Activated naive CD8-positive, alpha-beta T cell treated with anti-CD3 and anti-CD28 coated beads, Interleukin-2, amount 50 U/mL, for 16 hours (primary cell): Measurements from ENCODE around the gene GALNT15.

ENCODE experiments used
- DNase-seq: peaks from one replicate; pipeline ENCODE4 v3.0.0-alpha.2; 2020; ENCODE audit warnings: low read depth, low spot score

GALNT15 gene

DNA sequence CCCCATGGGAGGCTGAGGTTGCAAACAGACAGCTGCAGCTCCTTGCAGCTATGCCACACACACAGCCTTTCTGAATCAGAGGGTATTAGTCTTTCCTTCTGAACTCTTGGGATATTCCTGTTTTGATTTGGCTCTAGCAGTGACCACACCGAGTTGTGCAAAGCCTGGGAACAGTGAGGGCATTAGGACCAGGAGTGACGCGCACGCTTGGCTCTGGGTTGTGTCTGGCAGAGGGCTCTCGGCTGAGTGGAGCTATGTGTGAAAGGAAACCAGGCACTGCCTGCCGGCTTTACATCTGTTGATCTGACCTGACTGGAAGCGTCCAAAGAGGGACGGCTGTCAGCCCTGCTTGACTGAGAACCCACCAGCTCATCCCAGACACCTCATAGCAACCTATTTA, at the start of gene GALNT15:
TSS of gene GALNT15 (plus strand) at position 292 of the 400 bp plus-strand sequence. CDS start 472 bp downstream, outside the sequence.
- no peak for DNase-seq

DNA sequence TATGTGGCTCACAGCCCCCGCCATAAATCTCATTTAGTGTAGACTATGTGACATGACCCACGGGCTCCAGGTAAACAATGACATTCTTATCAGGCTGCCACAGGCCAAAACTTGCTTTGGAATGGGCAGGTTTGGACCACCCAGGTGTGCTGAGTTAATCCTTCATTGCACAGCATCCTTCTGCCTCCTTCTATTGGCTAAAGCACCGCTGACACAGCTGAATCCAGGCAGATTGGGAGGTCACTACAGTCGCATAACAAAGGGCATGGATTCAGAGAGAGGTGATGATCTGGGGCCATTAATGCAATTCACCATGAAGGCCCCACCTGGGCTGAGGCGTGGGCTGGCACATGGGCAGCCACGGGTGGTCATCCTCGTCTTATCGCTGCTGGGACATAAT, 47.8 kb upstream of the GALNT15 start:
- DNase-seq = no peak

DNA sequence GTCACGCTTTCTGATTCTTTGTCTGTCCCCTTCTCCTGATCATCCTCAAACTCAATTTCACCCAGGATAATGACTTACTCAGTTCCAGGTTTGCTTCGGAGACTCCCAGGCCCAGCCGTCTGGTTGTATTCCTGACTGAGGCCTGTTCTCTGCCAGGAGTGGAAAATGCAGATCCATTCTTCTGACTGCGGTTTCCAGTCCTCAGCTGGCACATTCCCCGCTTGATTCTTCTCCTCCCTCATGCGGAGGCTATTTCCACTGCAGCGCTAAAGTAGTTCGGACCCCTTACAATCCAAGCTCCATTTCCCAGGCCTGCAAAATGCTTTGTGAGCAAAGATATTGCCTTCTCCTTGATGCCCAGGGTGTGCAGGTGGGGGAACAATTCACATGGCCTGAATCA, 47.2 kb upstream of the GALNT15 start:
- DNase-seq = no peak

GRCh38 chr3:16130066-16130465, 44.4 kb upstream of the GALNT15 start:
- DNase-seq = no peak

GRCh38 chr3:16132190-16132589, 42.3 kb upstream of the GALNT15 start:
- DNase-seq = no peak

- no peak for DNase-seq
Observed at GRCh38 chr3:16132928-16133327, 41.6 kb upstream of the GALNT15 start.

DNA sequence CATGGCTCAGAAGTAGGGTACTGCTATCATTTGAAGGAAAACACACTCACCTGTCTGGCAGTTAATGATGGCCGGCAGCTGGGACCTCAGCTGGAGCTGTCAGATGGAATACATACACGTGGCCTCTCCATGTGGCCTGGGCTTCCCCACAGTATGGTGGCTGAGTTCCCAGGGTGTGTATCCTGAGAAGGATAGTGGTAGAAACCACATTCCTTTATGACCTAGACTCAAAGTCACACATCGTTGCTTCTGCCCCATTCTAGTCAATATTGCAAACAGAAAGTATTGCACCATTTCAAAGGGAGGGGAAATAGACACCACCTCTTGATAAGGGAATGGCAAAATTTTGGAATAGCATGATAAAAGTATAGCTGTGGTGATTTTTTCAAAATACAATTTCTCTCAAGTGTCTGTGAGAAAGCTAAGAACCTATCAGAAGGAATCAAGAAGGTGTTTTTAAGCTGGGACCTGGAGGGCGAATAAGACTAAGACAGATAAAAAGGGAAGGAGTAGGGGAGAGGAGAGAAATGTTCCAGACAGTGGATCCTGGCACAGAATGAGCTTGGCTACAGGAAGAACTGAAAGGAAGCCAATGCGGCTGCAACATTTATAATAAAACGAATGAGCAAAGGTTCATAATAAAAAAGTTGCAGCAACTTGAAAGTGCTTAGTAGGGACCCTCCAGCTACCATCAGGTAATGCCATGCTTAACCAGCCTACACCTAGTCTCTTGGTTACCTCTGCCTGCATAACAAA, 40.1 kb upstream of the GALNT15 start:
- no peak for DNase-seq

GRCh38 chr3:16136055-16136454, 38.4 kb upstream of the GALNT15 start:
- DNase-seq = no peak

DNA sequence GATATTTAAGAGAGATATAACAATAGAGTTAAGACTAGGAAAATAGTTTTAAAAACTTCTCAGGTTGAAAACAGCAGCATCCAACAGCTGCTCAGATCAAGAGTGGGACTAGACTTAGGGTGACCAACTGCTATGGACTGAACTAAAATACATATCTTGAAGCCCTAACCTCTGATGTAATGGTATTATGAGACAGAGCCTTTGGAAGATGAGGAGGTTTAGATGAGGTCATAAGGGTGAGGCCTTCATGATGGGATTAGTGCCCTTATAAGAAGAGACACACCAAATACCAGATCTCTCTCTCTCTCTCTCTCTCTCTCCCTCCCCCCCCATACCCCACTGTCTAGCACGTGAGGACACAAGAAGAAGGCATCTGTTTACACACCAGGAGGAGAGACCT, 37.4 kb upstream of the GALNT15 start:
- no peak for DNase-seq

- DNase-seq = no peak
Observed at GRCh38 chr3:16137977-16138376, 36.5 kb upstream of the GALNT15 start.

DNA sequence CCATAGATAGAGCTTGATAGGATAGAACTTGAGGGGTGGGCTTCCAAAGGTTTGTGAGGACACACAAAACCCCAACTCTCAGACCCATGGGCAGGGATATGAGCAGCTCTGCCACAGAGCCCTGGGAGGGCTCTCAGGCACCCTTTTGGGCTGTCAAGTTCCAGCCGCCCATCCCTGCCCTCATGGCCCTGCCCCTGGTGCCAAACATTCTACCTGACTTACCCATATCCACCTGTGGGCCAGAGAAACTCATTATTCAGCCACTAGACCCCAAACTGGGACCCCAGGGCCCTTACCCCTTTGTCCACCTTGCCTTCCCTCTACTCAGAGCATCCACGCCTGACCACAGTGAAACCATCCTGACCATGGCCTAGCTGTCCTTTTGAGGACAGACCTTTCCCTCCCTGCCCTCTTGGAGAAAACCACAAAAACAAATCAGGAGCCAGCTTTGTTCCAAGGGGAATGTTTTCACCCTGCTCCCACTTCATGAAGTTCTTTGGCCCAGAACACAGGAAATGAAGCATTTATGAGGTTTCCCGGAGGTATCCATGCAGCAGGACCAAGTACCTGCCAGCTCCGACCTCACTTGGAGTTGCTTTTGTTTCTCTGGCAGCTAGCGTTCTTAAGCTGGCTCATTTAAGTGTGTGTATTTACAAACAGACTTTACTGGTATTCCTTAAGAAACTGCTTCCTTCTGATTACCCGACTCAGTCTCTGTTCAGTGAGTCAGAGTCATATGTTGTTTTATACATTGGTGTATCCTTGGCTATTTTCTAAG, 34.2 kb upstream of the GALNT15 start:
- DNase-seq = no peak

GRCh38 chr3:16140894-16141285, 33.6 kb upstream of the GALNT15 start:
- no peak for DNase-seq

- no peak for DNase-seq
Observed at GRCh38 chr3:16142350-16143025, 32.0 kb upstream of the GALNT15 start.

- DNase-seq = no peak
Observed at GRCh38 chr3:16143861-16144447, 30.5 kb upstream of the GALNT15 start.

- no peak for DNase-seq
Observed at GRCh38 chr3:16145176-16145575, 29.3 kb upstream of the GALNT15 start.

DNA sequence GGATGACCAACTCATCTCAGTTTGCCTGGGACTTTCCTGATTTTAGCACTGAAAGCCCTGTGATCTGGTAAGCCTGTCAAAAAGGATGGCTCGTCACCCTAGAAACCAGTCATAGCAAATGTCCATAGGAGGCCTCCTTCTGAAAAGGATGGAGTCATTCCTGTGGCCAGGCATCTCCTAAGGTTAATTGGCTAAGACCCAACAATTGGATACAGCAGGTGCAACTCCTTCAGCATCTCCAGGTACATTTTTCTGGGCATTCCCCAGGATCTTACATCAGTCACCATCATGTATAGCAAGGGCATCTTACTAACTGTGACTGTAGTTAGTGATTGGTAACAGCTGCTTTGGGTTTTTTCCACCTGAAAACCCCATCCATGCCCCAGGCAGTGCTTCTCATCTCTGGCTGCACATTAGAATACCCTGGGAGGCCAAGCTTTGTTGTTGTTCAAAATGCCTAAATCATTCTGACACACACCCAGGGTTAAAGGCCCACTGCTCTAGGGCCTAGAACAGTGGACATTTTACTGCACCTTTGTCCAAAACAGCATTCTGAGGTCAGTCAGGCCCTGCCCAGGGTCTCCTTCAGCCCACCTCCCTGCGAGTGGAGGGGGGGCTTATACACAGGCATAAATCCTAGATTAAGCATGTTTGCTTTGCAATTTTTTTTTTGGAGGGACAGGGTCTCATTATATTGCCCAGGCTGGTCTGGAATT, 28.3 kb upstream of the GALNT15 start:
- no peak for DNase-seq

- no peak for DNase-seq
Observed at GRCh38 chr3:16147220-16147994, 27.1 kb upstream of the GALNT15 start.

DNA sequence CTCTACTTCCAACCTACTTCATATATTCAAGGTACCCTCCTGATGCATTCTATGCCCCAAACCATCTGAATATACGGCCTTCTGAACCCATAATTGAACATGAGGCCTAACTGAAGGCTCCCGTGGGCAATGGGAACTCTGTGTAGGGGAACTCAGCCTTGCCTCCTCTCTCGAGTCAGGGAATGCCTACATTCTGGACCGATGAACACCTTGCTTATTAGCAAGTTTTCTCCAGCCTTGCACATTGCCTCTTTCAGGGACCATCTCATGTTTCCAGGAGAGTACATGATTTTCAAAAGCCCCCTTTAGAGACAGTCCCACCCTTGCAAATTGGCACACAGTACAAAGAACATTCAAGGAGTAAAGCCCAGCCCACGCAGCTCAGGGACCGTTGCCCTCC, 26.3 kb upstream of the GALNT15 start:
- no peak for DNase-seq

DNA sequence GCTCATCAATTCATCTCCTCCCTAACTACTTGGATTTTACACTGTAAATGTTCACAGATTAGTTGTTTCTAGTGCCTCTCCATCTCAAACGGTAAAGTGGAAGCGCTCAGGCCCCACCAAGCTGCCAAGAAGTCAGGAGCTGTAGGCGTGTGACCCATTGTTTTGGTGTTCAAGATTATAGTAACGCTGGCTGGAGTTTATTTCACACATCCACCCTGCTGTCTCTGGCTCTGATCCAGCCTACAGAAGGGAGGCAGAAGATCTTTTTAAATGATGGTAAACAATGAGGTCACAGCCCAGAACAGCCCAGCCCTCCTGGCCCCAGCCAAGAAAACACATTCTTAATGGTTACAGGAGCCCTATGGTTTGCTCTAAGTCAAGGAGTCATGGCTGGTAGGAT, 25.7 kb upstream of the GALNT15 start:
- no peak for DNase-seq

GRCh38 chr3:16150285-16150684, 24.2 kb upstream of the GALNT15 start:
- DNase-seq = no peak

DNA sequence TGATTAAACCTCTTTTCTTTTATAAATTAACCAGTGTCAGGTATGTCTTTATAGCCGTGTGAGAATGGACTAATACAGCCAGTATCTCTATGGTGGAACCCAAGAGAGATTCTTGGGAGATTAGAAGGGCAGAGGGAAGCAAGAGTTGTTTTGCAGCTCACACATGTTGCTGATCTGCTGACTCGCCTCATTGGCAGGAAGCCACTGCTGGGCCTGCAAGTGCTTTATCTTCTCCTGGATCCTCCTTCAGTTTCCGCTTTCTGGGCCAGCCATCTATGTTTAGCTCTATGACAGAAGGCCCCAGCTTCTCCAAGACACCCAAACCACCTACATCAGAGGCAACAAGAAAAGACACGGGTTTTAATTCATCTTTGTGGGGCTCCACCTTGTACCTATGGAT, 23.4 kb upstream of the GALNT15 start:
- DNase-seq = no peak
